ENCODE results near the gene GSKIP. TPM values are rescaled to one million over a fixed set of nuclear protein-coding genes. Genes with fewer than 3 reads are reported as not detected.

The GSKIP gene
- polyA plus RNA-seq, 1 donor from 2014 or later: 87.4 TPM

GRCh38 chr14:96415559-96415958 is 52.2 kb downstream of the GSKIP start:
- no peaks in the 10 kb centered on the region for H3K79me2 ChIP-seq (replicated peaks; ENCODE audit: insufficient read depth, low read length)

GRCh38 chr14:96416292-96416691 is 53.0 kb downstream of the GSKIP start:
- H3K27me3 ChIP-seq (ENCODE audit: insufficient read depth, low read depth, low read length): no peaks in the 10 kb centered on the region
- TF ChIP-seq CTCF (IDR thresholded peaks at IDR 0.05; ENCODE audit: poor library complexity, severe bottlenecking) (no peak), MXI1 (conservative IDR thresholded peaks at IDR 0.05; ENCODE audit: poor library complexity, severe bottlenecking) (no peak)
- H3K4me2 ChIP-seq (ENCODE audit: low read length): no peak overlapping the region
- H3K27ac ChIP-seq (ENCODE audit: low read length): no peak overlapping the region
- no peak overlapping the region for H2AFZ ChIP-seq (ENCODE audit: low read depth, low read length)
- H3K9me2 ChIP-seq (ENCODE audit: insufficient read depth, low read length): no peaks in the 10 kb centered on the region
- H3F3A ChIP-seq (ENCODE audit: insufficient read depth, low read length, poor library complexity, severe bottlenecking): no peaks in the 10 kb centered on the region
- no peaks in the 10 kb centered on the region for H3K79me2 ChIP-seq (replicated peaks; ENCODE audit: insufficient read depth, low read length)
- no peaks in the 10 kb centered on the region for H3K9me3 ChIP-seq (ENCODE audit: low read length)
- H4K20me1 ChIP-seq (ENCODE audit: insufficient read depth): no peaks in the 10 kb centered on the region
- H3K4me3 ChIP-seq (ENCODE audit: low read length): no peak overlapping the region
- no peaks in the 10 kb centered on the region for H3K36me3 ChIP-seq (ENCODE audit: insufficient read depth, low read length)
- no peak overlapping the region for H3K9ac ChIP-seq (ENCODE audit: low read length)

More at GRCh38 chr14:96415559-96415958, 52.2 kb downstream of the GSKIP start:
- no peak overlapping the region for H3K4me3 ChIP-seq (ENCODE audit: low read length)
- no peaks in the 10 kb centered on the region for H4K20me1 ChIP-seq (ENCODE audit: insufficient read depth)
- H3K9ac ChIP-seq (ENCODE audit: low read length): no peak overlapping the region
- H3K27ac ChIP-seq (ENCODE audit: low read length): no peak overlapping the region
- no peak for TF ChIP-seq TAF1 (IDR thresholded peaks at IDR 0.05; ENCODE audit: low read depth)
- H3K4me2 ChIP-seq (ENCODE audit: low read length): no peak overlapping the region
- no peaks in the 10 kb centered on the region for H3K9me3 ChIP-seq (ENCODE audit: low read length)
- no peaks in the 10 kb centered on the region for H3K9me2 ChIP-seq (ENCODE audit: insufficient read depth, low read length)
- no peaks in the 10 kb centered on the region for H3F3A ChIP-seq (ENCODE audit: insufficient read depth, low read length, poor library complexity, severe bottlenecking)
- no peaks in the 10 kb centered on the region for H3K27me3 ChIP-seq (ENCODE audit: insufficient read depth, low read depth, low read length)
- no peaks in the 10 kb centered on the region for H3K36me3 ChIP-seq (ENCODE audit: insufficient read depth, low read length)
- H2AFZ ChIP-seq (ENCODE audit: low read depth, low read length): no peak overlapping the region

GRCh38 chr14:96417254-96417653 is 53.9 kb downstream of the GSKIP start:
- TF ChIP-seq EP300 (conservative IDR thresholded peaks at IDR 0.05; ENCODE audit: poor library complexity, severe bottlenecking) (no peak), CTCF (IDR thresholded peaks at IDR 0.05; ENCODE audit: poor library complexity, severe bottlenecking) (no peak), RAD21 (conservative IDR thresholded peaks at IDR 0.05) (no peak), MXI1 (conservative IDR thresholded peaks at IDR 0.05; ENCODE audit: poor library complexity, severe bottlenecking) (no peak), EZH2 (IDR thresholded peaks at IDR 0.05; ENCODE audit: borderline replicate concordance, insufficient read depth, low read length, poor library complexity, severe bottlenecking) (no peak)
- no peaks in the 10 kb centered on the region for H3K9me3 ChIP-seq (ENCODE audit: low read length)
- no peaks in the 10 kb centered on the region for H3K36me3 ChIP-seq (ENCODE audit: insufficient read depth, low read length)

More at GRCh38 chr14:96417254-96417653, 53.9 kb downstream of the GSKIP start:
- Histone ChIP-seq H3K9ac (ENCODE audit: low read length) (no peak overlapping the region), H4K20me1 (ENCODE audit: insufficient read depth) (no peaks in the 10 kb centered on the region), H3K27ac (ENCODE audit: low read length) (no peak overlapping the region), H3K27me3 (ENCODE audit: insufficient read depth, low read depth, low read length) (no peaks in the 10 kb centered on the region), H3K4me2 (ENCODE audit: low read length) (no peak overlapping the region), H3K4me3 (ENCODE audit: low read length) (no peak overlapping the region), H3F3A (ENCODE audit: insufficient read depth, low read length, poor library complexity, severe bottlenecking) (no peaks in the 10 kb centered on the region), H2AFZ (ENCODE audit: low read depth, low read length) (no peak overlapping the region), H3K9me2 (ENCODE audit: insufficient read depth, low read length) (no peaks in the 10 kb centered on the region), H3K79me2 (replicated peaks; ENCODE audit: insufficient read depth, low read length) (no peaks in the 10 kb centered on the region)

All from neural cell (in vitro differentiated cells).